CD4-positive, alpha-beta memory T cell (primary cell): Measurements from ENCODE around the gene C9. TPM values are rescaled to one million over a fixed set of nuclear protein-coding genes. Genes with fewer than 3 reads are reported as not detected.

ENCODE experiments used
- CTCF ChIA-PET: fragments of 350-600 bp; sonication (Branson Sonifier 250); formaldehyde crosslinking; loops from one replicate; lab custom pipeline; 2021; ENCODE audit warnings: inconsistent platforms; ENCODE audit not compliant: partially characterized antibody; lab: Charles Lee
- POLR2A ChIA-PET: fragments of 350-600 bp; sonication (Branson Sonifier 250); formaldehyde crosslinking; loops from one replicate; lab custom pipeline; 2021; ENCODE audit not compliant: partially characterized antibody; lab: Charles Lee
- DNase-seq, 5 donors: peaks; one replicate each; pipeline versions ENCODE4 v3.0.0 to v3.0.0-alpha.2; 2020 to 2022; ENCODE audit warnings: mixed read lengths in 1 of 5
- H3K27ac ChIP-seq: one replicate; pipeline ENCODE4 v1.7.0; 2013; ENCODE audit warnings: low read depth, low read length
- H3K27me3 ChIP-seq: 2 replicates; pipeline ENCODE4 v1.7.0; 2013; ENCODE audit warnings: mild to moderate bottlenecking, low read length, moderate library complexity; ENCODE audit not compliant: insufficient read depth
- H3K36me3 ChIP-seq: 2 replicates; pipeline ENCODE4 v1.7.0; 2013; ENCODE audit warnings: mild to moderate bottlenecking, low read length, moderate library complexity; ENCODE audit not compliant: insufficient read depth
- H3K4me1 ChIP-seq: 2 replicates; pipeline ENCODE4 v1.7.0; 2013; ENCODE audit warnings: mild to moderate bottlenecking, low read length, moderate library complexity; ENCODE audit not compliant: insufficient read depth
- H3K4me3 ChIP-seq, 2 donors: one replicate each; pipeline ENCODE4 v1.7.0; 2013; ENCODE audit warnings: low read length in 2 of 2, mild to moderate bottlenecking in 1 of 2
- H3K9me3 ChIP-seq, 2 donors: one replicate each; pipeline ENCODE4 v1.7.0; 2013; ENCODE audit warnings: low read length in 2 of 2, control low read depth in 1 of 2; ENCODE audit not compliant: control insufficient read depth in 1 of 2
- H3K27ac Mint-ChIP-seq, 7 donors: one replicate each; pipeline ENCODE4 v1.8.0; 2020 to 2021; ENCODE audit warnings: mixed read lengths in 7 of 7, mild to moderate bottlenecking in 6 of 7, inconsistent platforms in 3 of 7, moderate library complexity in 3 of 7
- H3K27me3 Mint-ChIP-seq, 2 donors: one replicate each; pipeline ENCODE4 v1.8.0; 2020 to 2021; ENCODE audit warnings: mixed read lengths in 2 of 2
- H3K36me3 Mint-ChIP-seq, 2 donors: one replicate each; pipeline ENCODE4 v1.8.0; 2020 to 2021; ENCODE audit warnings: mixed read lengths in 2 of 2, inconsistent platforms in 1 of 2, mild to moderate bottlenecking in 1 of 2
- H3K4me1 Mint-ChIP-seq, 4 donors: one replicate each; pipeline ENCODE4 v1.8.0; 2020 to 2021; ENCODE audit warnings: mixed read lengths in 4 of 4, mild to moderate bottlenecking in 1 of 4
- H3K4me3 Mint-ChIP-seq, 8 donors: one replicate each; pipeline ENCODE4 v1.8.0; 2020 to 2021; ENCODE audit warnings: mixed read lengths in 8 of 8, mild to moderate bottlenecking in 7 of 8, moderate library complexity in 6 of 8, inconsistent platforms in 3 of 8
- H3K9me3 Mint-ChIP-seq, 8 donors: one replicate each; pipeline ENCODE4 v1.8.0; 2020 to 2021; ENCODE audit warnings: mixed read lengths in 8 of 8, mild to moderate bottlenecking in 5 of 8, inconsistent platforms in 3 of 8, moderate library complexity in 1 of 8
- intact Hi-C: fragments of 100-400 bp; cut with micrococcal nuclease; formaldehyde crosslinking; loops from one replicate; pipeline ENCODE4 v1.15.1; 2023
- polyA plus RNA-seq, 2 donors: library from polyadenylated mRNA; unstranded; fragments of 300-500 nt; fragmentation: Illumina TruSeq; gene quantifications; one replicate each; pipeline ENCODE4 v1.2.3, GENCODE V29; 2021
- total RNA-seq, 2 experiments: library from RNA; stranded (reverse); gene quantifications; one replicate each; pipeline ENCODE4 v1.2.3, GENCODE V29; 2021

Gene C9
- total and polyA plus RNA-seq, 4 experiments from 2014 or later, result not detected

DNA sequence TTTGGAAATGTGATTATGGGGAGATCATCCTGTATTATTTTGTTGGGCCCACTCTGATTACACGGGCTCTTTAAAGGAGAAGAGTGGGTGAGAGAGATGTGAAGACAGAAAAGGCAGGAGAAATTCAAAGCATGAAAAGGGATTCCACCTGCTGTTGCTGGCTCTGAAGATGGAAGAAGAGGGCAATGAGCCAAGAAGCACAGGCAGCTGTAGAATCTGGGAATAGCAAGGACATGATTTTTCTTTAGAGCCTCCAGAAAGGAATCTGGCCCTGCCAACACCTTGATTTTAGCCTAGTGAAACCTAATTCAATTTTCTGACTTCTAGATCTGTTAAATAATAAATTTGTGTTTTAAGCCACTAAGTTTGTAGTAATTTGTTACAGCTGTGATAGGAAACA is 11.3 kb downstream of the C9 start:
- Histone ChIP-seq H3K27me3 (no peaks in the 10 kb centered on the region), H3K27ac (no peak overlapping the region), H3K36me3 (no peaks in the 10 kb centered on the region), H3K9me3 (no peaks in the 10 kb centered on the region), H3K4me1 (no peaks in the 10 kb centered on the region), H3K4me3 (no peak overlapping the region)
- peaks cover 6 to 31% (median 20%) of the 10 kb centered on the region in 8 donors for H3K9me3 Mint-ChIP-seq
- ChIA-PET POLR2A (no interaction called here), CTCF (interaction anchor here (1.3 to 2.7 kb wide), 2 partner anchors 10 to 23 kb away, joined by 4 to 12 read pairs; no protein-coding TSS in a partner anchor)
- intact Hi-C loops, result no loop called here
- H3K36me3 Mint-ChIP-seq, result peaks cover 0 to 5% of the 10 kb centered on the region in 2 donors
- no peak overlapping the region for H3K27ac Mint-ChIP-seq
- DNase-seq, result no peak
- H3K4me1 Mint-ChIP-seq, result no peaks in the 10 kb centered on the region
- no peaks in the 10 kb centered on the region for H3K27me3 Mint-ChIP-seq
- H3K4me3 Mint-ChIP-seq, result no peak overlapping the region

DNA sequence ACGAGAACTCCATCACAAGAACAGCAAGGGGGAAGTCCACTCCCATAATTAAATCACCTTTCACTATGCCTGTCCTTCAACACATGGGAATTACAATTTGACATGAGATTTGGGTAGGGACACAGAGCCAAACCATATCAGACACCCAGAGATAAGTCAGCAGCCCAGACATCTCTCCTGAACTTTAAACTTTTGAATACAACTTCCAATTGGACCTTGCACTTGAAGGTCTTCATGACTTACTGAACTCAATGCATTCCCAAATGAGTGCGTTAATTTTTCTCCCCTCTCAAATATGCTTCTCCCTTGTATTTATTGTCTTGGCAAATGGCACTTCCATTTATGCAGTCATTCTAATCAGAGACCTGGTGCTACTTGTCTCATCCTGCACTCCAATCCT is 12.1 kb downstream of the C9 start:
- no peak overlapping the region for H3K27ac Mint-ChIP-seq
- intact Hi-C loops, result no loop called here
- Histone ChIP-seq H3K9me3 (no peaks in the 10 kb centered on the region), H3K27ac (no peak overlapping the region), H3K4me1 (no peaks in the 10 kb centered on the region), H3K36me3 (no peaks in the 10 kb centered on the region), H3K4me3 (no peak overlapping the region), H3K27me3 (no peaks in the 10 kb centered on the region)
- DNase-seq, result no peak
- peaks cover 9 to 31% (median 21%) of the 10 kb centered on the region in 8 donors for H3K9me3 Mint-ChIP-seq
- no peaks in the 10 kb centered on the region for H3K4me1 Mint-ChIP-seq
- H3K4me3 Mint-ChIP-seq, result no peak overlapping the region
- CTCF ChIA-PET, result no interaction called here
- H3K27me3 Mint-ChIP-seq, result peaks cover 2% of the 10 kb centered on the region in 2 donors
- peaks cover 0 to 5% of the 10 kb centered on the region in 2 donors for H3K36me3 Mint-ChIP-seq
- POLR2A ChIA-PET, result no interaction called here

GRCh38 chr5:39349484-39349883 is 14.8 kb downstream of the C9 start:
- H3K27me3 Mint-ChIP-seq, result peaks cover 9 to 10% of the 10 kb centered on the region in 2 donors
- no peaks in the 10 kb centered on the region for H3K27me3 ChIP-seq
- ChIA-PET CTCF (no interaction called here), POLR2A (interaction anchor here (0.6 kb wide), 1 partner anchor 11 kb away, joined by 3 read pairs; no protein-coding TSS in a partner anchor)
- peaks cover 9 to 41% (median 26%) of the 10 kb centered on the region in 8 donors for H3K9me3 Mint-ChIP-seq
- H3K4me1 ChIP-seq, result no peaks in the 10 kb centered on the region
- no peak overlapping the region for H3K4me3 ChIP-seq
- no peaks in the 10 kb centered on the region for H3K9me3 ChIP-seq
- H3K27ac Mint-ChIP-seq, result no peak overlapping the region
- intact Hi-C loops, result no loop called here
- H3K27ac ChIP-seq, result no peak overlapping the region
- peaks cover 0 to 5% of the 10 kb centered on the region in 2 donors for H3K36me3 Mint-ChIP-seq
- no peaks in the 10 kb centered on the region for H3K4me1 Mint-ChIP-seq
- H3K36me3 ChIP-seq, result no peaks in the 10 kb centered on the region
- no peak overlapping the region for H3K4me3 Mint-ChIP-seq
- no peak for DNase-seq

- CTCF ChIA-PET, result no interaction called here
- no peaks in the 10 kb centered on the region for H3K9me3 ChIP-seq
- H3K4me1 Mint-ChIP-seq, result no peaks in the 10 kb centered on the region
- peaks cover 24% of the 10 kb centered on the region in 2 donors for H3K27me3 Mint-ChIP-seq
- DNase-seq, result no peak
- peaks cover 0 to 19% (median 10%) of the 10 kb centered on the region in 8 donors for H3K9me3 Mint-ChIP-seq
- no peak overlapping the region for H3K27ac ChIP-seq
- H3K27me3 ChIP-seq, result no peaks in the 10 kb centered on the region
- POLR2A ChIA-PET, result no interaction called here
- no peaks in the 10 kb centered on the region for H3K36me3 ChIP-seq
- H3K27ac Mint-ChIP-seq, result no peak overlapping the region
- H3K36me3 Mint-ChIP-seq, result no peaks in the 10 kb centered on the region
- intact Hi-C loops, result no loop called here
- H3K4me1 ChIP-seq, result no peaks in the 10 kb centered on the region
- no peak overlapping the region for H3K4me3 ChIP-seq
- H3K4me3 Mint-ChIP-seq, result no peak overlapping the region
These were observed 21.8 kb downstream of the C9 start for GRCh38 chr5:39342460-39342859.

- Histone ChIP-seq H3K4me3 (no peak overlapping the region), H3K27ac (no peak overlapping the region), H3K36me3 (no peaks in the 10 kb centered on the region), H3K4me1 (no peaks in the 10 kb centered on the region), H3K27me3 (no peaks in the 10 kb centered on the region), H3K9me3 (no peaks in the 10 kb centered on the region)
- Mint-ChIP-seq H3K4me1 (no peaks in the 10 kb centered on the region), H3K27ac (no peak overlapping the region), H3K27me3 (peaks cover 22 to 24% of the 10 kb centered on the region in 2 donors), H3K36me3 (no peaks in the 10 kb centered on the region), H3K9me3 (peaks cover 0 to 19% (median 8%) of the 10 kb centered on the region in 8 donors), H3K4me3 (peak overlapping the region in 1 of 8 donors; percentile 37)
- intact Hi-C loops, result no loop called here
- ChIA-PET CTCF (no interaction called here), POLR2A (no interaction called here)
- no peak for DNase-seq
These were observed 22.4 kb downstream of the C9 start for GRCh38 chr5:39341896-39342295.

DNA sequence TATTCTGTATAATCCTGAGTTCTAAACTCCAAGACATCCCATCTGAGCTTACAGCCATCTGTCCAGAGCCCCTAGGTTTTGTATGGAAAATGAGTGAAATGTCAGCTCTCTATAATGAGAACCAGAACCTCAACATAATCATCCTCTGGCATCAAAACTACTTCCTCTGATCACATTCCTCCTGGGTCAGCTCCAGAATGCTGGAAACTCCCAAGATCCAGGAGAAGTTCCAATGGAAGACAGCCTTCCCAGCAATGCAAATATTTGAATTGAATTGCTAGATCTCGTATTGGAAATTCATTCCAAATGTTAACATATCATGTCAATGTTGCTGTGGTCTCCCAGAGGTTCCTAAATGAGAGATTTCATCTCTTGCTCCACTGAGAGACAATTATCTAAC is 23.8 kb downstream of the C9 start:
- Histone ChIP-seq H3K27me3 (no peaks in the 10 kb centered on the region), H3K9me3 (no peaks in the 10 kb centered on the region), H3K4me1 (no peaks in the 10 kb centered on the region), H3K27ac (no peak overlapping the region), H3K36me3 (no peaks in the 10 kb centered on the region), H3K4me3 (no peak overlapping the region)
- Mint-ChIP-seq H3K27me3 (peaks cover 18 to 21% of the 10 kb centered on the region in 2 donors), H3K9me3 (peaks cover 0 to 17% (median 7%) of the 10 kb centered on the region in 8 donors), H3K4me3 (no peak overlapping the region), H3K36me3 (no peaks in the 10 kb centered on the region), H3K4me1 (no peaks in the 10 kb centered on the region), H3K27ac (no peak overlapping the region)
- POLR2A ChIA-PET, result no interaction called here
- CTCF ChIA-PET, result no interaction called here
- no peak for DNase-seq
- intact Hi-C loops, result no loop called here

- ChIA-PET CTCF (interaction anchor here (0.9 to 1.0 kb wide), 2 partner anchors 15 to 39 kb away, joined by 3 to 4 read pairs; no protein-coding TSS in a partner anchor), POLR2A (no interaction called here)
- no peaks in the 10 kb centered on the region for H3K4me1 Mint-ChIP-seq
- H3K36me3 Mint-ChIP-seq, result no peaks in the 10 kb centered on the region
- peaks cover 9 to 12% of the 10 kb centered on the region in 2 donors for H3K27me3 Mint-ChIP-seq
- Histone ChIP-seq H3K27ac (no peak overlapping the region), H3K27me3 (no peaks in the 10 kb centered on the region), H3K4me1 (no peaks in the 10 kb centered on the region), H3K4me3 (no peak overlapping the region), H3K9me3 (no peaks in the 10 kb centered on the region), H3K36me3 (no peaks in the 10 kb centered on the region)
- H3K9me3 Mint-ChIP-seq, result peaks cover 0 to 5% (median 2%) of the 10 kb centered on the region in 8 donors
- intact Hi-C loops, result no loop called here
- H3K27ac Mint-ChIP-seq, result no peak overlapping the region
- no peak for DNase-seq
- no peak overlapping the region for H3K4me3 Mint-ChIP-seq
These were observed 26.9 kb downstream of the C9 start for GRCh38 chr5:39337252-39337915.
